Activated CD8-positive, alpha-beta memory T cell treated with anti-CD3 and anti-CD28 coated beads, Interleukin-2, amount 50 U/mL, for 24 hours (primary cell): Measurements from ENCODE around the gene GLIS2.
A peak's percentile ranks its signal among the peaks of the same experiment; 100 is the strongest.

Experiments used
- DNase-seq: peaks from one replicate; pipeline ENCODE4 v3.0.0-alpha.2; 2020; ENCODE audit errors: extremely low read depth

Gene GLIS2

DNA sequence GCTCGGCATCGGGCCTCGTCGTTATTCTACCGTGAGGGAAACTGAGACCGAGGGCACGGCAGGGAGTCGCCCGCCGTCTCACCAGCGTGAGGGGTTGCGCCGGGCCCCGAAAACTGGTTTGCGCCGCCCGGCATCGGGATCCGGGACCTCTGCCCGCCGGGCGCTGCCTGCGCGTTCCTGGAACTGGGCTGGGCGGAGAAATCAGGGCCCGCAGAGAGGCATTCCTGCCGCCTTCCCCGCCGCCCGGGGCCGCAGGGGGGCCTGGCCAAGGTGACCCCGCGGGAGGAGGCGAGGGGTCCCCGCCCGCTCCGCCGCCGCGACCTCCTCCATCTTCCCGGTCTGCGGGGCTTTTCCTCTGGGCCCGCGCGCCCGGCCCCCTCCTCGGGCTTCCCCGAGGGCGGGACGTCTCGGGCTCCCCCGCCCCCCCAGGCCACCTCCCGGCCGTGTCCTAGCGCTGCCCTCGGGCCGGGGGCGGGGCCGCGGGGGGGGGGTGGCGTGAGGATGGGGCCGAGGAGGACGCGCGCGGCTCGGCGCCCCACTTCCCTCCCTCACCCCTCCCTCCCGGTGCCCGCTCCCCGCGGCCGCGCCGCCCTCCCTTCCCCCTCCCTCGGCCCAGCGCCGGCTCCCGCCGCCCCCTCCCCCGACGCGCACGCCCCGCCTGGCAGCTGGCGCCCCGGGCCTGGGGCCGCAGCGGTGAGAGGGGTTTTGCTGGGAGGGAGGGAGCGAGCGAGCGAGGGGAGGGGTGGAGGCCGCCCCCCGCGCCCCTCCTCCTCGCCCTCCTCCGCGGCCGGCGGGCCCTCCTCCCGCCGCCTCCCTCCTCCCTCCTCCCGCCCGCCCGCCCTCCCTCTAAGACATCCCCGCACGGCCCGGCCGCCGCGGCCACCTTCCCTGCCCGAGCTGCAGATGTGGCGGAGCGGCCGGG lies at the start of gene GLIS2:
GLIS2 (plus strand) TSS at position 882 of the 922 bp plus-strand sequence. CDS start 16,214 bp downstream, outside the sequence.
- DNase-seq, result no peak

DNA sequence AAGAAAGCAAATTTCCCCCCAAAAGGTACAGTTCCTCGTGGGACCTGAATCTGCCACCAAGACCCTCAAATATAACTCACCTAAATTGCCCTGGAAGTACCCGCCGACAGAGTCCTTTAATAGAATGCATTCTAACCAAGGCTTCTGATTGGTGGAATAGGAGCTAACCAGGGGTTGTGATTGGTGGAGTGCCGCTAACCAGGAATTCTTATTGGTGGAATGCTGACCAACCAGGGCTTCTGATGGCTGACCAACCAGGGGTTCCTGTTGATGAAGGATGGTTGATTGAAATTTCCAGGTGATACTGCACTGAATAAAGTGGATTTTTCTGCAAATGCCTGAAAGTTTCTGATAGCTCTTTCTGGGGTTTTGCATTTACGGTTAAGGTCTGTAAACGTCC lies 49.5 kb upstream of the GLIS2 start:
- DNase-seq, result no peak

DNA sequence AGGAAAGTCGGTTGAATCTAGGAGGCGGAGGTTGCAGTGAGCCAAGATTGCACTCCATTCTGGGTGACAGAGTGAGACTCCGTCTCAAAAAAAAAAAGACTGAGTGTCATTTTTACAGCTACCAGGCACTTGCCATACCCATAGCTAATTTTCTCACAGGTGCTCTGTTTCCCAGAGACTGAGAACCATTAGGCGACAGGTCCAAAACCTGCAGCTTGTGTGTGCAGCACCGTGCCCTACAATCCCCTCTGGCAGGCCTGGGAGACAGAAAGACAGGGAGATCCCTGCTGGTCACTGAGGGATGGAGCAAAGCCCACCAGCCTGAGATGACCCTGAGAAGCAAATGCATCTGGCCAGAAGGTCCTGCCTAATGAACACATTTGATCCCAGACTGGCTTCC lies 45.8 kb upstream of the GLIS2 start:
- no peak for DNase-seq

DNA sequence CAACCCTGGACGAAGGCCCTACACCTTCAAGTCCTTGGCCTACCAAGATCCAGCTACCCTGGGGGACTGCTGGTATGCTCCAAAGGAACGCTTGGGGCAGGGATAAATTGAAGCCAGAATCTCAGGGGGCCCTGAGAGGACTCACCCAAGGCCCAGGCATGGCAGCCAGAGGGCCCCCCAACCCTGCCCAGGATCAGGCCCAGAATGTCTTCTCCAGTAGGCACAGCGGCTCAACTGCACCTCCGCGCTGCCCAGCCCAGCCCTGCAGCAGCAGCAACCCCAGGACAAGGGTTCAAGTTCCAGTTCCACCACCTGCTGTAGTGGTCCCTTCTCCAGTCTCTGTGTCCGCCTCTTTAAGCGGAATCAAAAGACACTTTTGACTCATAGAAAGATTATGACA lies 45.3 kb upstream of the GLIS2 start:
- DNase-seq, result no peak

DNA sequence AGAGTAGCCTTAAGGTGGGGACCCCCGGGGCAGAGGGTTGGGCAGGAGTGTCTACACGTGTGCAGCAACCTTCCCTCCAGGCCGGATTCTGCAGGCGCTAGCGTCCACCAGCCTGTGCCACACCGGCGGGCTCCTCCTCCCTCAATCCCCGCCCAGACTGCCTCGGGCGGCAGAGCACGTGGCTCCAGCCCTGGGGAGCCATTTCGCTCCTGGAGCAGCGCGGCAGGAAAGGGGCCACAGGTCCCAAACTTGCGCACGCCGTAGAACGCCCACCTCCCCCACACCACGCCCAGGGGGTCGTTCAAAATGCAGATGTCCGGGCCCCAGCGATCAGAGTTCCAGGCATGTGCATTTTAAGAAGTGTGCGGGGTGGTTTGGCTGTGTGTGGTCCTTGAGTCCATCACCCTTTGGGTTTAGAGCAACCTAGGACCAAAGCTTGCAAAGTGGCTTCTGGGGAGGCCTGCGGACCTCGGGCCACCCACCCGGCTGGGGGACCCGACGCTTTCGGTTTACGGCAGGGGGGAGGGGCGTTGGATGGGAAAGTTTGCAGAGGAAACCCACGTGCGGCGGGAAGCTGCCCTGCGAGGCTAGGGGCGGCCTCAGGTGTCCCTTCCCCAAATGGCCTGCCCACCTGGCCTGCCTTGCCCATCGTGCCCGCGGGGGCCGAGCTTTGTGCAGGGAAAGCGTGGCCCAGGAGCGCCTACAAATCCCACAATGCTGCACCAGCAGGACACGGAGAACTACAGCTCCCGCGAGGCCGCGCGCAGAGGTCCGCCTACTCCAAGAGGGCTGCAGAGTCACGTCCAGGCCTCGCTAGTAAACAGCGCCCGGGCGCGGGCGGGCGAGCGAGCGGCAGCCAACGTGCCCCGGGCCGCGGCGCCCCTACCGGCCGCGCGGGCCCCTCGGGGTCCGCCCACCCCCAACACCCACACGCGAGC lies 44.4 kb upstream of the GLIS2 start:
- DNase-seq, result peak; percentile 76

DNA sequence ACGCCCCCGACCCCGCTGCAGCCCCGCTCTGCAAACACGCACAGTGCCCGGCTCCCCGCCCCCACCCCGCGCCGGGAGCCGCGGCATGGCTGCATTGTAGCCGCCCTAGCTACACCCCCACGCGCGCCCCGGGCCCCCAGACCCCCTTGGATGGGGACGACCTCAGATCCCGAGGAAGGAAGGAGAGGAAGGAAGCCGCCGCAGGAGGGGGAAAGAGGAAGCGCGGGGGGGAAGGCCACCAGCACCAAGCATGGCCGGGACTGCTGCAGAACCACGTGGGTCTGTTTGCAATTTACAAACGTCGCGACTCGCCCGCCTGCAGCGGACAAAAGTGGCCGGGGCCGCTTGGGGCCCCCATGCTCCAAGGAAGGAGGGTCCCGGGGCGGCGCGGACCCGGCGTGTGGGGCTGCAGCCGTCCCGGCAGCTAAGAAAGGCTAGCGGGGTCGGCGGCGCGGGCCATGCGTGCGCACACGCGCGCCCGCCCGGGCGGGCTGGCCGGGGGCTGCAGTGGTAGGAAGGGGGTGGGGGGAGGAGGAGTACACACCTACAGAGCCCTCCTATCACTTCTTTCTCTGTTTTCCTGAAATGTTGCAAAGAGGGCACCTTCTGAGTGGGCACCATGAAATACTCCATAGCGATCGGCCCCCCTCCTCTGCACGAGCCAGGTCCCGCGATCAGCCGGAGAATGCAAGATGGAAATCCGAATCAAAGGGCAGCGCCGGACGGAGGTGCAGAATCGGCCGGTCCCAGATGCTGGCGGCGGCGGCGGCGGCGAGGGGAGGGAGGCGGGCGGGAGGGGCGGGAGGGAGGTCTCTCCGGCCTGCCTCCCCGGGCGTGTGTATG lies 43.5 kb upstream of the GLIS2 start:
- DNase-seq, result no peak

DNA sequence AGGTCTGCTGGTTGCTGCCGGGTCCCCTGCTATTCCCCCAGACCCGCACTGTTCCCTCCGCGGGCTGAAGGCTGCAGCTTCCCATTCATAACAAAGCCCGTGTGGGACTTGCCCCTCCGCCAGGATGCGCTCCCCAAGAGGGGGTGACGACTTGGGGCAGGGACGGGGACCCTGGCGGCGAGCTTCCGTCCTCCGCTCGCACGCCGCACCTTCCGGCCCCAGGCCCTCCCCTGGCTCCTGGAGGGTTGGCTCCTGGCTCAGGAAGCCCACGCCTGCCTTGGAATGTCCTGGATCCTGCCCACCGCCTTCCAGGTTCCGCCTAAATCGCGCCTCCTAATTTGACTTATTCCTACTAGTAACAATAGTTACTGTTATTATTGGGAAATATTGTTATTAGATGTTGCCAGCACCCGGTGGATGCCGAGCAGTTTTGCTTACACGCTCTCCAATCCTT lies 42.0 kb upstream of the GLIS2 start:
- DNase-seq, result no peak

DNA sequence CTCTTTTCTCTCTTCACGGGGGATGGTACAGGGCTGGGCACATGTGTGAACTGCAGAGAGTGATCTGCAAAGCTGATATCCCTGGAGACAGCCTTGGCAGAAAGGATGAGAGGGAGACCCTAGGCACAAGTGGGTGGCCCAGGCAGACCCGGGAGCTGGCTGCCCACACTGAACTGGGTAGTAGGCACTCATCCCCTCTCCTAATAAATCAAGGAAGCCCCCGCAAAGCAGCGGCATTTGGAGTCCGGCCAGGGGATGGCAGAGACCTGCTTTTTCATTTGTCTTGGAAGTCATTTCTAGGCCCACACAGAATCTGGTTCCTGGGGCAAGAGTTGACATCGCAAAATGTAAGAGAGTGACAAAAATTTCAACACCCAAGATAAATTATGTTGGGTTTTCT lies 40.0 kb upstream of the GLIS2 start:
- no peak for DNase-seq

DNA sequence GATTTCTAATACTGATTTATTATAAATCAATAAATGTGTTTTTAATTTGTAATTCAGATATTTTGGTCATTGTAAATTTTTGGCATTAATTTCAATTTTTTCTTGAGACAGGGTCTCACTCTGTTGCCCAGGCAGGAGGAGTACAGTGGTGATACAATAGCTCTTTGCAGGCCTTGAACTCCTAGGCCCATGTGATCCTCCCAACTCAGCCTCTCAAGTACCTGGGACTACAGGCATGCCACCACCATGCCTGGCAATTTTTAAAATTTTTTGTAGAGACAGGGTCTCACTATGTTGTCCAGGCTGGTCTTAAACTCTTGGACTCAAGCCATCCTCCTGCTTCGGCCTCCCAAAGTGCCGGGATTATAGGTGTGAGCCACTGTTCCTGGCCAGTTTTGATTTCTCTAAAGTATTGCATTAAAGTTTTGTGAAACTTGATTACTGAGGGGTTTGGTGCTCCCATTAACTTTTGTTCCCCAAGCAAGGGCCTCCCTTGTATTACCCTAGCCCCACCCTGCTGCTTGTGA lies 37.8 kb upstream of the GLIS2 start:
- no peak for DNase-seq

DNA sequence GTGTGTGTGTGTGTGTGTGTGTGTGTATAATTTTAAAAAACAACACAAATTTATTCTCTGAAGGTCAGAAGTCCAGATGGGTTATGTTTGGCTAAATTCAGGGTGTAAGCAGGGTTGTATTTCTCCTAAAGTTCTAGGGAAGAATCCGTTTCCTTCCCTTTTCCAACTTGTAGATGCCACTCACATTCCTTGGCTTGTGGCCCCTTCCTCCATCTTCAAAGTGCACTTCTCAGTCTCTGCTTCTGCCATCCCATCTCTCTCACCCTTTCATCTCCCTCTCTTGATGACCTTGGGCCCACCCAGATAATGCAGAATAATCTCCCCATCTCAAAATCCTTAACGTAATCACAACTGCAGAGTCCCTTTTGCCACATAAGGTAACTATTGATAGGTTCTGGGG lies 35.2 kb upstream of the GLIS2 start:
- DNase-seq, result no peak

DNA sequence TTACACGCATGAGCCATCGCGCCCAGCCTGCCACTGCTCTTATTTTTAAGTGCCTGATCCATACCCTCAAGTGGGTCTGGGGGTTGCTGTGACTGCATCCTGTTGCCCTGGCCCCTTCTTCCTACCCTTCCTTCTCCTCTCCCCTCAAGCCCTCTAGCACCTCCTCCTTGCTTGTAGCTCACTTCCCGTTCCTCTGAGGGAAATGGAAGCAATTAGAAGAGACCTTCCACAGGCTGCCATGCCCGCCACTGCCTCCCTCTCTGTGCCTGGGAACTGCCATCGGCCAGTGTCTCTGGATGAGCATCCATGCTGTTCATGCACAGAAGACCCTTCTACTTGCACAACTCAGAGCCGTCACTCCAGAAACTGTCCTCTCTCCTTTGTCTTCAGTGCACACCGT lies 32.4 kb upstream of the GLIS2 start:
- DNase-seq, result no peak

DNA sequence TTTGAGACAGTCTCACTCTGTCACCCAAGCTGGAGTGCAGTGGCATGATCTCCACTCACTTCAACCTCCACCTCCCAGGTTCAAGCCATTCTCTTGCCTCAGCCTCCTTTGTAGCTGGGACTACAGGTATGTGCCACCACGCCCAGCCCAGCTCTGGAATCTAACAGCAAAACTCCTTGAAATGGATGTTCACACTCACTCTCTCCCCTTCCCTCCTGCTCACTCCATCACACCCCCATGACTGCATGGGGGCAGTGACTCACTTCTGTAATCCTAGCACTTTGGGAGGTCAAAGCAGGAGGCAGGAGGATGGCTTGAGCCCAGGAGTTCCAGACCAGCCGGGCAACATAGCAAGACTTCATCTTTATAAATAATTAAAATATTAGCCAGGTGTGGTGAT lies 31.9 kb upstream of the GLIS2 start:
- no peak for DNase-seq

DNA sequence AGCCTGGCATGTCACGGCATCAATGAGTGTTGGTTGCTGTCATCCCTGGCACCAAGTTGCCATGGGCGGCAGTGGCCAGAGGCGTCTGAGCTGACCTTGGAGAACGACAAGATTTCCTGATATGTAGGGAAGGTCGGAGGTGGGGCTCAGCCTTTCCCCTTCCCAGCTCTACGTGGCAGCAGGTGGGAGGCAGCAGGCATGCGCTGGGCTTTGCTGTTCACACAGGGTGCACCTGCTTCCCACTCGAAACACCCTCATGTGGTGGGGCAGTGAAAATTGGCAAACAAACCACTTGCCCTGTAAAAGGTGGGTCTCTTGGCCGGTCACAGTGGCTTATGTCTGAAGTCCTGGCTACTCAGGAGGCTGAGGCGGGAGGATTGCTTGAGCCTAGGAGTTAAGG lies 30.7 kb upstream of the GLIS2 start:
- DNase-seq, result no peak

DNA sequence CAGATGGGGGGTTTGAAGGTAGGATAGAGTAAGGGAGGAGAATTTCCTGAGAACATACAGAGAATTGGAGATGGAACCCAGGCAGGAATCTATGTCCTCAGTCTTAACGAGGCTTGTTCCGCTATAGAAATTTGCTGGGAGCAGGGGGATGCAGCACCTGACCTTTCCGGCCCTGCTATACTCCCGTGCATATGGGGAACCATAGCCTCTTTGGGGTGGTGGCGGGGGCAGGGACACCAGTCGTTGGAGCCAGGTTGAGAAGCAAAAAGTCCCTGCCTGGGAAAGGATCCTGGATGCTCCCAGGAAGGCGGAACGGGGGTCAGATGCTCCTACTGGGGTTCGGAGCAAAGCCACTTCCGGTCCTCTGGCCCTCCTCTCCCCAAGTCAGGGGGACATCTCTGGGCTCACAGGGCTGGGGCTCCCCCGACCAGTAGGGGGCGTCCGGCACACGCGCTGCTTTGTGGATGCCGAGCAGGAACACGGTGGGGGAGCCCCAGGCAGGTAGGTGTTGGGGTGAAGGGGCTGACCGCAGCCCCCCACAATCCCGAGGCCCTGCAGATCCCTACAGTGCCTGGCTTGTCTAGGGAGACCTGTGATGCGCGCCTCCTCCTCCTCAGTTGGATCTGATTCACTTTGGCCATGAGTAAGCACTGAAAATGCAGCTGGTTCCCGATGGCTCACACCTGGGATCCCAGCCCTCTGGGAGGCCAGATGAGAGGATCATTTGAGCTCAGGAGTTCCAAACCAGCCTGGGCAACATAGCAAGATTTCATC lies 27.5 kb upstream of the GLIS2 start:
- DNase-seq, result peak; percentile 56

DNA sequence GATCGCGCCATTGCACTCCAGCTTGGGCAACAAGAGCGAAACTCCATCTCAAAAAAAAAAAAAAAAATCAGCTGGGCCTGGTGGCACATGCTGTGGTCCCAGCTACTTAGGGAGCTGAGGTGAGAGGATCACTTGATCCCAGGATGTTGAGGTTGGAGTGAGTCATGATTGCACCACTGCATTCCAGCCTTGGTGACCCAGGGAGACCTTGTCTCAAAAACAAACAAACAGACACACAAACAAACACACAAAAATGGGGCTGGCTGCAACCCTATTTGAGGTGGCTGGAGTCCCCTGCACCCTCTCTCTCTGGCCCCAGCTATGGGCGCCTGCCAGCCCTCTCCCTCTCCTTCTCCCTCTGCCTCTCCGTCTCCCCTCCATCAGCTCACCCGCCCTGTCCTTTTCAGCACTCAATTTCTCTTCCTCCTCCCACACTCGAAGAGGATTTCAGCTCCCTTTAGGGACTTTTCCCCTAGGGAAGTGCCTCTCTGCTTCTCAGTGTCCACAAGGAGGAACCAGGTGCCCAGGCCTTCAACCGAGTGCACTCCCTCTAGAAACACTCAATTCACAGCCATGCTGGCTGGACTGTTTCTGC lies 25.5 kb upstream of the GLIS2 start:
- no peak for DNase-seq

DNA sequence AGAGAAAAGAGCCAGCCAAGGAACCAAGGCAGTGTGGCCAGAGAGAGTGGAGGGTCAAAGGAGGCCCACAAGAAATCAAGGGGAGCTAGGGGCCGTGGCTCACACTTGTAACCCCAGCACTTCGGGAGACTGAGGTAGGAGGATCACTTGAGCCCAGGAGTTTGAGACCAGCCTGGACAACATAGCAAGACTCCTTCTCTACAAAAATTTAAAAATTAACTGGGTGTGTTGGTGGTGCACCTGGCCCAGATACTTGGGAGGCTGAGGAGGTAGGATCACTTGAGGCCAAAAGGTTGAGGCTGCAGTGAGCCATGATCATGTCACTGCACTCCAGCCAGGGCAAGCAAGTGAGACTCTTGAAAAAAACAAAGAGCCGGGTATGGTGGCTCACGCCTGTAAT lies 24.2 kb upstream of the GLIS2 start:
- no peak for DNase-seq

DNA sequence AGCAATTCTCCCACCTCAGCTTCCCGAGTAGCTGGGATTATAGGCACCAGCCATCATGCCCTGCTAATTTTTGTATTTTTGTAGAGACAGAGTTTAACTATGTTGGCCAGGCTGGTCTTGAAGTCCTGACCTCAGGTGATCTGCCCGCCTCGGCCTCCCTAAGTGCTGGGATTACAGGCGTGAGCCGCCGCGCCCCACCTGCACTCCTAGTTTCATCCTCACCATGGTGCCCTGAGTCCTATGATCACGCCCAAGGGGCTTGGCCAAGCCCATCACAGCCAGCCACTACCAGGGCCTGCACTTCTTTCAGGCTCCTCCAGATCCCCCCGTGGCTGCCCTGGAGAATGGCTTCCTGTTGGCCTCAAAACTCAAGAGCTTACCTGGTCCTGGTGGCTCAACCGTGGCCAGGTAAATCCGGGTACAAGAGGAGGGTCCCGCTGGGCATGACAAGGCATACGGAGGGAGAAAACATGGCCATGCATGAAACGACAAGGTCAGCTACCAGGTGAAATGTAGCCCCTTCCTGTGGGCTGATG lies 22.6 kb upstream of the GLIS2 start:
- DNase-seq, result no peak

DNA sequence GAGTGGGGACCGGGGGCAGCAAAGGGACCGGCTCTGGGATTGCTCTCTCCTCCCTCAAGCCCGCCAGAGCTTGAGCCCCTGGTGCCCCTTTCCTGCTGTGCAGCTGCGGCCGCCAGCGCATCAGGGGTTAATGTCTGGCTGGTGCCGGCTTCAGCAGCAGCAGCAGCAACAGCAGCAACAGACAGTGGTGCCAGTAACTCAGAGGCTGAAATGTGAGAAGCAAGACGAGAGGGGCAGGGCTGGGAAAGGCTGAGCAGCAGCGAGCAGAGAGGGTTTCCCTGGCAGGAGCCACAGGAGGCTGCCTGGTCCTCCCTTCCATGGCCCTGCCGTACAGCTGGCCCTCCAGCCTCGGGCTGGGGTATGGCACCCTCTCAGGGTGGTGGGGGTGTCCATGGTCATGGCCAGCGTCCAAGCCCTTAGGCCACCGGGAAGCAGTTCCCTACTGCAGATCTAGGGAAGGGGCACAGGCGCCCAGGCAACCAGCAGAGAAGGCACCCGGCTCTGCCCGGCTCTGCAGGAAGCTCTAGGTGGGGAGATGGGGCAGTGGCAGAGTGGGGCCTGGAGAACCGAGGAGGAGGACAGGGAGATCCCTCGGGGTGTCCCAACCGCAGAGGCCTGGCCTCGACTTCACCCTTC lies 21.9 kb upstream of the GLIS2 start:
- no peak for DNase-seq

DNA sequence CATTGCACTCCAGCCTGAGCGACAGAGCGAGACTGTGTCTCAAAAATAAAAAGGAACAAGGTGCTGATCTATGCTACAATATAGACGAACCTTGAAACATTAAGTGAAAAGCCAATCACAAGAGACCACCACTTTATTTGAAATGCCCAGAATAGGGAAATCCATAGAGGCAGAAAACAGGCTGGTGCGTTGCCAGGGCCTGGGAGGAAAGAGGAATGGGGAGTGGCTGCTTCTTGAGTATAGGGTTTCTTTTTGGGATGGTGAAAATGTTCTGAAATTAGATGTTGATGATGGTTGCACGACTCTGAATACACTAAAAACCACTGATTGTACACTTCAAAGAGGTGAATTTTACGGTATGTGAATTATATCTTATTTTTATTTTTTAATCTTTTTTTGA lies 20.3 kb upstream of the GLIS2 start:
- no peak for DNase-seq
